ENCODE results near the gene PXN. TPM values are rescaled to one million over a fixed set of nuclear protein-coding genes. Genes with fewer than 3 reads are reported as not detected.
A peak's percentile ranks its signal among the peaks of the same experiment; 100 is the strongest.

The PXN gene
- 8.2 and 19.3 TPM in 2 replicates for total RNA-seq (ENCODE audit: low replicate concordance)

- Mint-ChIP-seq H3K4me3 (peak within 1 kb of the TSS; percentile 94), H3K27ac (peak within 1 kb of the TSS; percentile 65), H3K36me3 (peaks cover 2% of the 10 kb centered on the region), H3K27me3 (ENCODE audit: insufficient read depth, low read depth) (peaks cover 8% of the 10 kb centered on the region), H3K4me1 (peaks cover 34% of the 10 kb centered on the region), H3K9me3 (no peaks in the 10 kb centered on the region)
- Histone ChIP-seq H3K4me2 (peak within 1 kb of the TSS; percentile 97), H3K9ac (peak within 1 kb of the TSS; percentile 78), H4K20me1 (ENCODE audit: low read depth) (peaks cover 34% of the 10 kb centered on the region), H3K4me1 (peaks cover 20% of the 10 kb centered on the region), H3K4me3 (peak within 1 kb of the TSS; percentile 97), H3K9me3 (ENCODE audit: low read depth) (no peaks in the 10 kb centered on the region), H3K27ac (no peak within 1 kb of the TSS), H3K36me3 (no peaks in the 10 kb centered on the region), H3K79me2 (ENCODE audit: low read depth) (peaks cover 47% of the 10 kb centered on the region), H3K27me3 (no peaks in the 10 kb centered on the region), H3F3A (ENCODE audit: low read depth) (peaks cover 6% of the 10 kb centered on the region), H2AFZ (replicated peaks) (peak within 1 kb of the TSS; percentile 88)
- no peak for TF ChIP-seq EZH2 (IDR thresholded peaks at IDR 0.05)
- peak; percentile 74 for TF ChIP-seq CTCF (IDR thresholded peaks at IDR 0.05)
- no peak for TF ChIP-seq EZH2phosphoT487 (IDR thresholded peaks at IDR 0.05)
- peak; percentile 91 for DNase-seq (ENCODE audit: low spot score)
Measured at GRCh38 chr12:120265473-120266179, at the start of gene PXN. Gene PXN (minus strand): TSS chr12:120265730. CDS start chr12:120265629, 101 bp downstream.

- Histone ChIP-seq H2AFZ (replicated peaks) (no peak overlapping the region), H3K27ac (no peak overlapping the region), H4K20me1 (ENCODE audit: low read depth) (no peaks in the 10 kb centered on the region), H3K4me2 (no peak overlapping the region), H3K9me3 (ENCODE audit: low read depth) (no peaks in the 10 kb centered on the region), H3K36me3 (no peaks in the 10 kb centered on the region), H3K4me1 (peaks cover 6% of the 10 kb centered on the region), H3K9ac (no peak overlapping the region), H3K27me3 (no peaks in the 10 kb centered on the region), H3F3A (ENCODE audit: low read depth) (peaks cover 19% of the 10 kb centered on the region), H3K4me3 (no peak overlapping the region), H3K79me2 (ENCODE audit: low read depth) (no peaks in the 10 kb centered on the region)
- TF ChIP-seq EZH2 (IDR thresholded peaks at IDR 0.05) (no peak), CTCF (IDR thresholded peaks at IDR 0.05) (peak; percentile 45)
- no peaks in the 10 kb centered on the region for H3K9me3 Mint-ChIP-seq
- H3K36me3 Mint-ChIP-seq, result no peaks in the 10 kb centered on the region
- H3K4me1 Mint-ChIP-seq, result peaks cover 11% of the 10 kb centered on the region
- no peaks in the 10 kb centered on the region for H3K27me3 Mint-ChIP-seq (ENCODE audit: insufficient read depth, low read depth)
- no peak overlapping the region for H3K4me3 Mint-ChIP-seq
- peak; percentile 36 for DNase-seq (ENCODE audit: low spot score)
- H3K27ac Mint-ChIP-seq, result no peak overlapping the region
Measured at GRCh38 chr12:120314220-120314619, 48.7 kb upstream of the PXN start.

- H3K9me3 Mint-ChIP-seq, result no peaks in the 10 kb centered on the region
- peak; percentile 94 for DNase-seq (ENCODE audit: low spot score)
- peak within 1 kb of the TSS; percentile 93 for H3K4me3 Mint-ChIP-seq
Measured at GRCh38 chr12:120301962-120302815, 36.7 kb upstream of the PXN start, which contains the start of gene SIRT4. Gene SIRT4 (plus strand): TSS chr12:120302321. CDS start chr12:120303562, 1,241 bp downstream.

More at GRCh38 chr12:120301962-120302815, 36.7 kb upstream of the PXN start, which contains the start of gene SIRT4:
- no peaks in the 10 kb centered on the region for H3K36me3 ChIP-seq
- H3K4me3 ChIP-seq, result peak within 1 kb of the TSS; percentile 68
- H2AFZ ChIP-seq (replicated peaks), result peak within 1 kb of the TSS; percentile 98
- H3K9ac ChIP-seq, result peak within 1 kb of the TSS; percentile 61
- H3K4me1 ChIP-seq, result no peaks in the 10 kb centered on the region
- H3K27me3 ChIP-seq, result no peaks in the 10 kb centered on the region
- H3K79me2 ChIP-seq (ENCODE audit: low read depth), result no peaks in the 10 kb centered on the region
- peak within 1 kb of the TSS; percentile 99 for H3K4me2 ChIP-seq
- peak within 1 kb of the TSS; percentile 96 for H3K27ac Mint-ChIP-seq
- H3F3A ChIP-seq (ENCODE audit: low read depth), result peaks cover 9% of the 10 kb centered on the region
- H4K20me1 ChIP-seq (ENCODE audit: low read depth), result no peaks in the 10 kb centered on the region
- H3K27ac ChIP-seq, result no peak within 1 kb of the TSS
- TF ChIP-seq CTCF (IDR thresholded peaks at IDR 0.05) (peak; percentile 88), EZH2phosphoT487 (IDR thresholded peaks at IDR 0.05) (no peak), EZH2 (IDR thresholded peaks at IDR 0.05) (no peak)
- peaks cover 8% of the 10 kb centered on the region for H3K27me3 Mint-ChIP-seq (ENCODE audit: insufficient read depth, low read depth)
- no peaks in the 10 kb centered on the region for H3K9me3 ChIP-seq (ENCODE audit: low read depth)
- peaks cover 11% of the 10 kb centered on the region for H3K4me1 Mint-ChIP-seq
- H3K36me3 Mint-ChIP-seq, result no peaks in the 10 kb centered on the region
